Activated CD4-positive, alpha-beta memory T cell treated with anti-CD3 and anti-CD28 coated beads for 36 hours (primary cell): ENCODE measurements around the gene SEC31B. TPM values are rescaled to one million over a fixed set of nuclear protein-coding genes. Genes with fewer than 3 reads are reported as not detected.

Source experiments
- CTCF ChIA-PET: fragments of 350-600 bp; sonication (Branson Sonifier 250); formaldehyde crosslinking; loops from one replicate; lab custom pipeline; 2021; ENCODE audit warnings: antibody characterized with exemption, inconsistent platforms; lab: Charles Lee
- POLR2A ChIA-PET: fragments of 350-600 bp; sonication (Branson Sonifier 250); formaldehyde crosslinking; loops from one replicate; lab custom pipeline; 2021; ENCODE audit warnings: antibody characterized with exemption; lab: Charles Lee
- DNase-seq: peaks from one replicate; pipeline ENCODE4 v3.0.0-alpha.2; 2020
- H3K27ac Mint-ChIP-seq: one replicate; pipeline ENCODE4 v1.8.0; 2021; ENCODE audit warnings: mixed read lengths
- H3K27me3 Mint-ChIP-seq: one replicate; pipeline ENCODE4 v1.8.0; 2021; ENCODE audit warnings: mixed read lengths
- H3K36me3 Mint-ChIP-seq: one replicate; pipeline ENCODE4 v1.8.0; 2021; ENCODE audit warnings: mixed read lengths
- H3K4me1 Mint-ChIP-seq: one replicate; pipeline ENCODE4 v1.8.0; 2021; ENCODE audit warnings: low read depth, mixed read lengths
- H3K4me3 Mint-ChIP-seq: one replicate; pipeline ENCODE4 v1.8.0; 2021; ENCODE audit warnings: mild to moderate bottlenecking, mixed read lengths
- H3K9me3 Mint-ChIP-seq: one replicate; pipeline ENCODE4 v1.8.0; 2021; ENCODE audit warnings: mixed read lengths
- intact Hi-C: fragments of 100-400 bp; cut with micrococcal nuclease; formaldehyde crosslinking; loops from one replicate; pipeline ENCODE4 v1.15.1; 2023
- total RNA-seq, 2 experiments: library from RNA; stranded (reverse); gene quantifications; one replicate each; pipeline ENCODE4 v1.2.3, GENCODE V29; 2021

The SEC31B gene
- total RNA-seq, 2 experiments from 2014 or later: 44.2 to 47.2 TPM

DNA sequence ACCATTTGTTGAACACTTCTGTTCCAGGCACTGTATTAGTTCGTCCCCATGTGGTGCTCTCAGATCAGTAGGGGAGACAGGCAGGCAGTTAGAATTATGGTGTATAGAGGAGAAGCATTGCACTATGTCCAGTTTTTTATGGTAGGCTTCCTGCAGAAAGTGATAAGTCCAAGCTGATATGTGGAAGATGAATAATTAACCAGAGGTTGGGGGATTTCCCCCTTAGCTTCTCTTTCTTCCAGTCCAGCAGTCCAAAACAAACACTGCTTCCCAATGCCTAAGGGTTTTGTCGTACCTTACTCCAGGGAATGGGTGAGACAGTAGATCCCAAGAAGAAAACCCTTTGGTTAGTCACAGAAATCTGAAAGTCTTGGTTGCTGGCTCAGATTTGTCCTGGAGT is 35.2 kb upstream of the SEC31B start:
- POLR2A ChIA-PET: no interaction called here

DNA sequence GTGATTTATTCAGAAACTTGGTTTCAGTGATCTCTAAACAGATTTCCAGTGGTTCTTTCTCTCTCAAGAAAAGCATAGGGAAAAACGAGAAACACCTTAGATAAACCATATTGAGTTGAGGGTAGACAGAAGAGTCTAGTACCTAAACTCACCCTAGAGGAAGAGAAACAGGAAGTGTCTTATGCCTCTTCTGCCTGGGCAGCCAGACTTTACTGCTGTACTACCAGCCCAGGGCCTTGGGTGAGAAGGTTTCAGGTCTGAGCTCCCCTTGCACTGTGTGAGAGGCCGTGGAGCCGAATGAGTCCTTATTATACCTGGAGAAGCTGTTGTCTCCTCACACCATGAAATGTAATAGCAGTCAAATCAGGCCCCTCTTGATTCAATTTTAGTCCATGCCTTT is 34.3 kb upstream of the SEC31B start:
- no peak overlapping the region for H3K27ac Mint-ChIP-seq
- ChIA-PET POLR2A (no interaction called here), CTCF (interaction anchor here (1.3 kb wide), 1 partner anchor 8 kb away, joined by 3 read pairs; no protein-coding TSS in a partner anchor)
- H3K27me3 Mint-ChIP-seq: no peaks in the 10 kb centered on the region
- intact Hi-C loops: no loop called here
- no peaks in the 10 kb centered on the region for H3K9me3 Mint-ChIP-seq
- no peak for DNase-seq
- no peaks in the 10 kb centered on the region for H3K4me1 Mint-ChIP-seq
- H3K36me3 Mint-ChIP-seq: peaks cover 28% of the 10 kb centered on the region
- H3K4me3 Mint-ChIP-seq: no peak overlapping the region

More for the DNA sequence above, 35.2 kb upstream of the SEC31B start:
- H3K36me3 Mint-ChIP-seq: peaks cover 19% of the 10 kb centered on the region
- no peak overlapping the region for H3K27ac Mint-ChIP-seq
- H3K9me3 Mint-ChIP-seq: no peaks in the 10 kb centered on the region
- CTCF ChIA-PET: interaction anchor here (0.9 to 1.6 kb wide), 4 partner anchors 18 to 333 kb away, joined by 3 read pairs; no protein-coding TSS in a partner anchor
- H3K27me3 Mint-ChIP-seq: no peaks in the 10 kb centered on the region
- H3K4me1 Mint-ChIP-seq: no peaks in the 10 kb centered on the region
- intact Hi-C loops: no loop called here
- DNase-seq: no peak
- no peak overlapping the region for H3K4me3 Mint-ChIP-seq

DNA sequence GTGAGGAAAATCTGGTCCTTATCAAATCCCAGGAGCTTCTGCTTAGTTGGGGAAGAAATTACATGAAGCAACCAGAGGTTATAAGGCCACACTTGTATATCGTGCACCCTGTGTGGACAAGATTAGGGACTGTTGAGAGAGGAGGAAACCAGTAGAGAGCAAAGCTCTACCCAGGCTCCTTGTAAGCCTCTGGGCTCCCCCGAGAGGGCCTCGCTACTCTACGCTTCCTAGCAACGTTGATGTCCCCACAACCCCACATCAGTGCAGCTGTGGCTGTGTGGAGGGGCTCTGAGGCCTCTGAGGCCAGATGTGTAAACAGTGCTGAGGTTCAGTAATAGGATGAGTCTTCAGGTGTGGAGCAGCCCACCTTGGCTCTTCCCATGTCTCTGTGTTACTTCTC is 32.1 kb upstream of the SEC31B start:
- intact Hi-C loops: no loop called here
- POLR2A ChIA-PET: no interaction called here
- no peak for DNase-seq
- CTCF ChIA-PET: interaction anchor here (1.2 to 1.4 kb wide), 3 partner anchors 9 to 192 kb away, joined by 3 to 5 read pairs (median 4); no protein-coding TSS in a partner anchor
- Mint-ChIP-seq H3K36me3 (peaks cover 31% of the 10 kb centered on the region), H3K27me3 (no peaks in the 10 kb centered on the region), H3K27ac (no peak overlapping the region), H3K4me1 (no peaks in the 10 kb centered on the region), H3K9me3 (no peaks in the 10 kb centered on the region), H3K4me3 (no peak overlapping the region)

DNA sequence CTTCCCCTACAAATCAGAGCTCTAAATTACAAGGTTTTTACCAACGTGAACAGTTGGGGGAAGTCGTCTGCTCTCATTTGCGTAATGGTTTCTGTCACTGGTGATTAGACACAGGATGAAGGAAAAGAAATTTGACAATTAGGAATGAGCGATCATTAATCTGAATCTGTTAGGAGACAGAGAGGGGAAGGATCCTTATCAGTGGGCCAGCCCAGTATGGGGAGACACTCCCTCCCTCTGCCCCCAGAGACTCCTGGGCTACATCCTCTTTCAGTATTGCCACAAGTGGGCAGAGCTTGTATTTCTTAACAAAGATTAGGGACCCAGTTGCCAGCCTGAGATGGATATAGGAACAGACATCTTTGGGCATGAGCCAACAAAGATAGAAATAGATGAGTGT is 31.5 kb upstream of the SEC31B start:
- Mint-ChIP-seq H3K4me3 (no peak overlapping the region), H3K36me3 (peaks cover 34% of the 10 kb centered on the region), H3K4me1 (no peaks in the 10 kb centered on the region), H3K9me3 (no peaks in the 10 kb centered on the region), H3K27me3 (no peaks in the 10 kb centered on the region), H3K27ac (no peak overlapping the region)
- intact Hi-C loops: no loop called here
- ChIA-PET POLR2A (no interaction called here), CTCF (interaction anchor here (0.5 to 1.4 kb wide), 4 partner anchors 10 to 291 kb away, joined by 3 to 5 read pairs (median 4); no protein-coding TSS in a partner anchor)
- DNase-seq: no peak

DNA sequence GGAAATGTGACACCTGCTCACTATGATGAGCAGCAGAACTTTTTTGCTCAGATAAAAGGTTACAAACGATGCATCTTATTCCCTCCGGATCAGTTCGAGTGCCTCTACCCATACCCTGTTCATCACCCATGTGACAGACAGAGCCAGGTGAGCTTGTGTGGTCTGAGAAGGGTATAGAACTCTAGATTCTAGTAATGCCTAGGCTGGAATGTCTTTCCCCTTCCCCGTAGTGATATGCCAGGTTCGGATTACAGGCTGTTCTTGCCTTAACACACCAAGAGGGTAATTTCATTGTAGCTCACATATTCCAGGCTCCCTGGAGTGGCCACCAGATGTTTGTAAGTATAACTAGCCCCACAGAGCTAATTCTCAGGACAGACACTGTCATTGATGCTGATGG is 25.3 kb upstream of the SEC31B start:
- H3K36me3 Mint-ChIP-seq: peaks cover 53% of the 10 kb centered on the region
- ChIA-PET POLR2A (interaction anchor here (1.7 kb wide), 1 partner anchor 9 kb away, joined by 8 read pairs; the partner anchor contains the start of gene HIF1AN), CTCF (interaction anchor here (1.0 to 1.1 kb wide), 2 partner anchors 16 to 198 kb away, joined by 3 to 4 read pairs; no protein-coding TSS in a partner anchor)
- H3K27me3 Mint-ChIP-seq: no peaks in the 10 kb centered on the region
- no peaks in the 10 kb centered on the region for H3K9me3 Mint-ChIP-seq
- no peak for DNase-seq
- H3K4me3 Mint-ChIP-seq: no peak overlapping the region
- H3K4me1 Mint-ChIP-seq: no peaks in the 10 kb centered on the region
- intact Hi-C loops: no loop called here
- H3K27ac Mint-ChIP-seq: no peak overlapping the region

DNA sequence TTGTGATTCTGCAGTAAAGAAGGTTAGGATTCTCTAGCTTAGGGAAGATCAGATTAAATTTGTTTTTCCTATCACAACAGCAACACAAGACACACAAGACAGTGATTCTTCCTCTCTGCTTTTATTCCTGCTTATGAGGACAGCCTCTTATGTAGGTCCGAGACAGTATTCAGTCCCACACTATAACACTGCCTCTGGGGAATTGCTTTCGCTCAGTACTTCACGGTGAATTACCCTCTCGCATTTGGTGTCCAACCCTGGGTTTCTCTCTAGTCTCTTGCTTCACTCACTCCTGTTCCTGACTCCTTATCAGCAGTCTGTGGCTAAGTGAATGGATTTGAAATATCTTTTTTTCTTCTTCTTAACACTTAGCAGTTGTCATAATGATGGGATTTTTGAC is 17.8 kb upstream of the SEC31B start:
- ChIA-PET CTCF (interaction anchor here (1.2 to 3.1 kb wide), 3 partner anchors 17 to 103 kb away, joined by 3 to 9 read pairs (median 3); no protein-coding TSS in a partner anchor), POLR2A (no interaction called here)
- intact Hi-C loops: no loop called here
- Mint-ChIP-seq H3K27ac (no peak overlapping the region), H3K9me3 (no peaks in the 10 kb centered on the region), H3K27me3 (no peaks in the 10 kb centered on the region), H3K4me1 (peaks cover 29% of the 10 kb centered on the region), H3K4me3 (peak overlapping the region; percentile 10), H3K36me3 (peaks cover 29% of the 10 kb centered on the region)
- DNase-seq: no peak

DNA sequence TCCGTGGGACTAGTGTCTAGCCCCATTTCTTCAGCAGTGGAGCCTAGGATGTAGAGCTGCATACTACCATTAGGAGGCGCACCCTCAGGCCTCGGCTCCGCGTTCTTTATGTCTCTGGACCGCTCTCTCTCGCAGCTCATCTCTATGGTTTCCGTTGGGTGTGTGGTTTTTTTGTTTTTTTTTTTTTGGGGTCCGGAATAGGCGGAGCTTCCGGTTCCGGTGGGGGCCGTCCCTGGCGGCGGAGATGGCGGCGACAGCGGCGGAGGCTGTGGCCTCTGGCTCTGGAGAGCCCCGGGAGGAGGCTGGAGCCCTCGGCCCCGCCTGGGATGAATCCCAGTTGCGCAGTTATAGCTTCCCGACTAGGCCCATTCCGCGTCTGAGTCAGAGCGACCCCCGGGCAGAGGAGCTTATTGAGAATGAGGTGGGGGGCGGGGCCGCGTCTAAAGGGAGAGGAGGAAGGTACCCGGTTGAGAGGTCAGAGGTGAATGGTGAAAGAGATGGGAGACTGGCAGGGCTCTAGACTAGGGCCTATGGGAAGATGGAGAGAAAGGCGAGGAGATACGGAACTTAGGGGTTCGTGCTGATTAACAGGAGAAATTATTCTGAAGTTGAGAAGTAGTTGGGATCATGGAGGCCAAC is 16.2 kb upstream of the SEC31B start, which contains the start of gene HIF1AN:
Gene HIF1AN, plus strand, starts transcription at position 229 of the 639 bp plus-strand sequence. Its CDS starts 16 bp downstream, at position 245.
- H3K27me3 Mint-ChIP-seq: no peaks in the 10 kb centered on the region
- intact Hi-C loops: loop anchor here (1.0 kb wide), 1 partner anchor 27 kb away; no protein-coding TSS in a partner anchor
- CTCF ChIA-PET: interaction anchor here (0.6 to 4.7 kb wide), 20 partner anchors 10 to 506 kb away, joined by 3 to 46 read pairs (median 4); partner anchors contain the start of gene SCD
- no peak within 1 kb of the TSS for H3K4me3 Mint-ChIP-seq
- peaks cover 37% of the 10 kb centered on the region for H3K4me1 Mint-ChIP-seq
- H3K9me3 Mint-ChIP-seq: no peaks in the 10 kb centered on the region
- DNase-seq: peak; percentile 92
- POLR2A ChIA-PET: interaction anchor here (0.6 to 1.8 kb wide), 8 partner anchors 9 to 165 kb away, joined by 3 to 8 read pairs (median 4); no protein-coding TSS in a partner anchor
- H3K27ac Mint-ChIP-seq: no peak within 1 kb of the TSS
- peaks cover 21% of the 10 kb centered on the region for H3K36me3 Mint-ChIP-seq

DNA sequence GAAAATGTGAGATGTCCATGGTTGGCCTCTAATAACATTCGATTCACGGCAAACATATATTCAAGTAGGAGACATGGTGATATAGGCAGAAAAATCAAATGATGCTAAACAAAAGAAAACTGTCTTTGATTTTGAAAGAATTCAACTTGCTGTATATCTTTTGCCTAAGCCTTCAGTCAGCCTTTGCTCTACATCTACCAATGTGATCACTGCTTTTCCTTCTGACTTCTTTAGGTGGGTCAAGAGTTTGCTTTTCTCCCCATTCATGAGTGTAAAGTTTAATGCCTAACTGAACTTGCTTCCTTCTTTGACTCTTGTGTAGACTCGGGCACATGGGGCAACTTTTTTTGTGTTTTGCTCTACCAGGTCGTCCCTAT is 15.7 kb upstream of the SEC31B start:
- H3K4me1 Mint-ChIP-seq: peaks cover 38% of the 10 kb centered on the region
- CTCF ChIA-PET: interaction anchor here (0.6 to 4.7 kb wide), 18 partner anchors 9 to 463 kb away, joined by 3 to 46 read pairs (median 4); partner anchors contain the start of gene SCD
- no peak overlapping the region for H3K27ac Mint-ChIP-seq
- POLR2A ChIA-PET: interaction anchor here (0.6 to 1.8 kb wide), 8 partner anchors 8 to 165 kb away, joined by 3 to 8 read pairs (median 4); no protein-coding TSS in a partner anchor
- no peaks in the 10 kb centered on the region for H3K27me3 Mint-ChIP-seq
- H3K36me3 Mint-ChIP-seq: peaks cover 17% of the 10 kb centered on the region
- intact Hi-C loops: loop anchor here (1.0 kb wide), 1 partner anchor 26 kb away; no protein-coding TSS in a partner anchor
- no peaks in the 10 kb centered on the region for H3K9me3 Mint-ChIP-seq
- H3K4me3 Mint-ChIP-seq: no peak overlapping the region
- DNase-seq: no peak

DNA sequence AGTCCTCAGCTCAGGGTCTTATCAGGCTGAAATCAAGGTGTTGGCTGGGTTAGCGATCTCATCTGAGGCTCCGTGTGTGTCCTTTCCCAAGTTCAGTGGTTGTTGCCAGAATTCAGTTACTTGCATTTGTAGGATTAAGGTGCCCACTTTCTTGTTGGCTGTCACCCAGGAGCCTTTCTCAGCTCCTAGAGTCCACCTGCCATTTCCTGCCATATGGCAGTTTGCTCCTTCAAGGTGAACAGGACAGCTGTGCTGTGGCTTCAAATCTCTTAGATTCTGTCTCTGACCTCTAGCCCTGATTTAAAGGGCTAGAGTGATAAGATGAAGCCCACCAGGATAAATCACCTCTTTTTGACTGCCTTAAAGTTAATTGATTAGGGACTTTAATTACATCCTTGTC is 15.1 kb upstream of the SEC31B start:
- Mint-ChIP-seq H3K27me3 (no peaks in the 10 kb centered on the region), H3K4me3 (no peak overlapping the region)

DNA sequence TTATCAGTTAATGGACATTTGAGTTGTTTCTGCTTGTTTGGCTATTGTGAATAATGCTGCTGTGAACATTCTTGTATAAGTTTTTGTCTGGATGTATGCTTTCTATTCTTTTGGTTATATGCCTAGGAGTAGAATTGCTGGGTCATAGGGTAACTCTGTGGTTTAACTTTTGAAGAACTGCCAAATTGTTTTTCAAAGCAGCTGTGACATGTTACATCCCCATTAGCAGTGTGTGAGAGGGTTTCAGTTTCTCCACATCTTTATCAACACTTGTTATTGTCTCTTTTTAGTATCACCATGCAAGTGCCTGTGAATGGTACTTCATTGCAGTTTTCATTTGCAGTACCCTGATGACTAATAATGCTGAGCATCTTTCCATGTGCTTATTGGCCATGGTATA is 12.1 kb upstream of the SEC31B start:
- POLR2A ChIA-PET: no interaction called here
- intact Hi-C loops: no loop called here
- Mint-ChIP-seq H3K4me1 (peaks cover 36% of the 10 kb centered on the region), H3K4me3 (no peak overlapping the region), H3K27me3 (no peaks in the 10 kb centered on the region), H3K9me3 (no peaks in the 10 kb centered on the region), H3K27ac (peak overlapping the region; percentile 33), H3K36me3 (peaks cover 19% of the 10 kb centered on the region)
- no peak for DNase-seq
- CTCF ChIA-PET: interaction anchor here (4.7 kb wide), 1 partner anchor 22 kb away, joined by 46 read pairs; no protein-coding TSS in a partner anchor

More for the DNA sequence above, 15.1 kb upstream of the SEC31B start:
- Mint-ChIP-seq H3K9me3 (no peaks in the 10 kb centered on the region), H3K4me1 (peaks cover 43% of the 10 kb centered on the region), H3K36me3 (peaks cover 16% of the 10 kb centered on the region), H3K27ac (no peak overlapping the region)
- CTCF ChIA-PET: interaction anchor here (1.2 to 4.7 kb wide), 4 partner anchors 16 to 344 kb away, joined by 4 to 46 read pairs (median 8); no protein-coding TSS in a partner anchor
- intact Hi-C loops: loop anchor here (1.0 kb wide), 1 partner anchor 25 kb away; no protein-coding TSS in a partner anchor
- POLR2A ChIA-PET: interaction anchor here (1.3 to 1.8 kb wide), 3 partner anchors 10 to 164 kb away, joined by 4 to 8 read pairs (median 6); no protein-coding TSS in a partner anchor
- no peak for DNase-seq

DNA sequence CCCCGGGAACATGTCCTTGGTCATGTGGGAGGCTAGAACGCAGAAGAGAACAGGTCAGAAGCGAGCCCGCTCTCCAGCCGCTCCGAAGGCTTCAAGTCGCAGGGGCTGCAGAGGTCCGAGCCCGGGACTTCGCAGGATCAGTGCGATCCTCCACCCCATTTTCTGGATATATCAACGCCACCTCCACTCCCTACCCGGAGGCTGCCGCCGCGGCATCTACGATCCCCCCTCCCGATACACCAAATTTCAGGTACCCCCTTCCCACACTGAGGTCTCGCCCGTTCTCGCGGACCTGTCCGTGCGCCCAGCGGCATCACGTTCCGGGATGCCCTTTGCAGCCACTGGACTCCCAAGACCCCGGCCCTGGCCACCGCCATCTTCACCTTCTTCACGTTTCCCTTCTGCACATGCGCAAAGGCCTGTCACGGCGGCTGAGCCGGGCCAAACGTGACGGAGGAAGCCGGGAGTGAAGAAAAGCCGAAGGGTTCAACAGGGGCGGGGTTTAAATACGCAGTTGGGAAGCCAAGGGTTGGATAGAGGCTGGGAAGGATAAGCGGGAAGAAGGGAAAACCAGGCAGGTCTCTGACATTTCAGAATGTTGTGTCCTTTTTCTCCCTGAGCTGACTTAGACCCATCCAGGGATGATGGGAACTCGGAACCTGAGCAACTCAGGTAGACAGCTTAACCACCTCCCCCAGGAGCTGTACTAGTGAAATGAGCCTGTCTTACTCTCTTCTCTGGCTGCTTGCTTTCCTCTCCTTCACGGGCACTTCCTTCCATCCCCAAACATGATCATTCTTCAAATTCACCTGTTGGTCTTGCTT is 10.0 kb upstream of the SEC31B start, which contains the start of gene NDUFB8:
Gene NDUFB8, minus strand, starts transcription at position 397 of the 824 bp plus-strand sequence. Its CDS starts 20 bp downstream, at position 377.
- ChIA-PET CTCF (interaction anchor here (0.6 to 5.4 kb wide), 3 partner anchors 11 to 20 kb away, joined by 3 to 47 read pairs (median 3); partner anchors contain the start of gene SEC31B), POLR2A (interaction anchor here (0.7 to 4.6 kb wide), 7 partner anchors 18 to 345 kb away, joined by 3 to 26 read pairs (median 4); no protein-coding TSS in a partner anchor)
- peak; percentile 92 for DNase-seq
- intact Hi-C loops: loop anchor here (2.0 kb wide), 1 partner anchor 383 kb away; the partner anchor contains the start of gene SLF2
- Mint-ChIP-seq H3K27ac (peak within 1 kb of the TSS; percentile 96), H3K27me3 (no peaks in the 10 kb centered on the region), H3K4me3 (peak within 1 kb of the TSS; percentile 100), H3K9me3 (no peaks in the 10 kb centered on the region), H3K4me1 (peaks cover 33% of the 10 kb centered on the region), H3K36me3 (peaks cover 28% of the 10 kb centered on the region)
